ENCODE measurements around the gene ZNF536.

ZNF536 gene

DNA sequence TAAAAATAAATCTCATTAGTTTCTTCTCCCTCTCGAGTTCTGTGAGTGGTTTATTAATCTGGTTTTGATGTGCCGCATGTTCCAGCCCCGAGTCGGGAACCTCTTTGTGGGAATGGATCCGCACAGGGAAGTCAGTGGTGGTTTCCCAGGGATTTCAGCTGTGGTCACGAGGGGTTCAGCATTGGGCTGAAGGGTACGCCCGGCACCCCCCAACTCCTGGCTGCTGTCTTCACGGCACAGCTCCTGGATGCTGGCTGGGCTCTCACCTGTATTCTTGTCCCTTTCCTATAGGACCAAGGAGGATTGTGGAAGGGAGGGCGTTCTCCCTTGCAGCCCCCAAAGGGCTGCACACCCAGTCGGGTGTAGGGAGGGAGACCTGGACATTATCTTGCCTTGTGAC is 167.8 kb downstream of the ZNF536 start:
- no peak for DNase-seq

- DNase-seq, result no peak
Measured at GRCh38 chr19:30540761-30541160, 168.6 kb downstream of the ZNF536 start.

- no peak for DNase-seq
Measured at GRCh38 chr19:30541575-30541974, 169.4 kb downstream of the ZNF536 start.

DNA sequence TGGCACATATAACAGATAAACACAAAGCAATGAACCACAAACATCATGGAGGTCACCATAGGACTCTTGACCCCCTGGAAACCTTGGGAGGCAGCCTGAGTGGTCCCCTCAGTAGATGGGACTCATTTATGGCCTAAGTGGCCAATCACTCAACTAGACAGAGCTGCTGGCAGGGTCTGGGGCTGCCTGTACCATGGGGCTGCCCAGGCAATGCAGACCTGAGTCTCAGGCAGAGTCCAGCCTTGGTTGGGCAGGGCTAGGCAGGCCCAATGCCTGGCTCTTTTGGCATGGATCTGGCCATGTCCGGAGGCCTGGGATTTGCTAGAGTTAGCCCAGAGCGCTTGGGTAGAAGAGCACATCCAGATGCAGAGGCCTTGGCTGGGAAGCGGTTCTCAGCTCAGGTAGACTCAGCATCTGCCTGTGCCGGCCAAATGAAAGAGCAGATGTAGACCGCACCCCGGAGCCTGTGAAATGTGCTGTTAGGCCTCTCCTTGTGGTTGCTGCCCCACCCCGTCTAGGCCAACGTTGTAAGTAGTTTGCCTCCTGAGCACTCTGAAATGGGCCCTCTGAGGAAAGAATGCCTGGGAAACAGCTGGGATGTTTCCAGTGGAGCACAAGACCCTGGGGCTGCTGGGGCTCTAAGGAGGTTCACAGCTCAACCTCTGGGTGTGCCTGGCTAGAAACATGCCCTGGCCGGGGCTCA is 171.2 kb downstream of the ZNF536 start:
- no peak for DNase-seq

GRCh38 chr19:30545752-30546151 is 173.6 kb downstream of the ZNF536 start:
- DNase-seq, result no peak

- DNase-seq, result no peak
Measured at GRCh38 chr19:30546332-30546731, 174.1 kb downstream of the ZNF536 start.

DNA sequence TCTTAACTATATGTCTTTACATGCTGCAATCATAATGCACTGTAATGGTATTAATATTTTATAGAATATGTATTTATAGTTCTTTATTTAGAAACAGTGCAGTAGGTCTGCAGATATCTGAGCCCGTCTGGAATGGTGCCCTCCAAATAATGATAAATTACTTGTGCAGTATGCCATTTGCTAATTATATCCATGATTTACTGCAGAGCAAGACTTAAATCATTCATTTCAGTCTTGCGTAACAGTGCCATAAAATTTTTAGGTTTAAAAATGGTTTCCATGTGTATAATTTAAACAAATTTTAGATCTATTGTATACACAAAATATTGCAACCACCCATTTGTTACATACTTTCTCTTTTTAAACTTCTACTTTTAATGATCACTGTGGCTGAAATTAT is 175.1 kb downstream of the ZNF536 start:
- DNase-seq, result no peak

DNA sequence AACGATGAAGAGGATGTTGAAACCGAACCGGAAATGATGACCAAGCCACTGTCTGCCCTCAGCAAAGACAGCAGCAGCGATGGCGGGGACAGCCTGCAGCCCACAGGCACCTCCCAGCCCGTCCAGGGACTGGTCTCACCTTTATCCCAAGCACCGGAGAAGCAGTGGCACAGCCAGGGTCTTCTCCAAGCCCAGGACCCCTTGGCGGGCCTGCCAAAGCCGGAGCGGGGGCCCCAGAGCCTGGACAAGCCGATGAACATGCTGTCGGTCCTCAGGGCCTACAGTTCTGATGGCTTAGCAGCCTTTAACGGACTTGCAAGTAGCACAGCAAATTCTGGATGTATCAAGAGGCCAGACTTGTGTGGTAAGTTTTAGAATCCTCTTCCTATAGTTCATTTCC is 177.0 kb downstream of the ZNF536 start:
- no peak for DNase-seq

DNA sequence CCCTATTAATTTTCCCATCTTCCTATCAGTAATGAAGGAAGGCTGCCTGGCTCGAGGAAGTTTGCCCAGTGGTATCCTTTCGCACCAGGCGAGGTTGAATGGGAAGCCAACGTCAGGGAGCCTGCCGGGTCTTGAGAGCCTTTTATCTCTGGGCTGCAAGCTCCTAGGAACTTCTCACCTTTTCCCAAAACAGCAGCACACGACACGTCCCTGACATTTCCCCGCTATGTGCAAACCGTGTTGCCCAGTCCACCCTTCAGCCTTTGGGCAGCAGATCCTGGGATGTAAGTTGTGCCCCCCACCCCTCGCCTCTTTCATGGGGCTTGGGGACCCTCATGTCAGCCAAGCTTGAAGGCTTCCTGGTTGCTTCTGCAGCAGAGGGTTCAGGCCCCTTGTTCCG is 179.1 kb downstream of the ZNF536 start:
- no peak for DNase-seq

- no peak for DNase-seq
Measured at GRCh38 chr19:30552593-30552992, 180.4 kb downstream of the ZNF536 start.

GRCh38 chr19:30555075-30555790 is 183.0 kb downstream of the ZNF536 start:
- DNase-seq, result no peak

DNA sequence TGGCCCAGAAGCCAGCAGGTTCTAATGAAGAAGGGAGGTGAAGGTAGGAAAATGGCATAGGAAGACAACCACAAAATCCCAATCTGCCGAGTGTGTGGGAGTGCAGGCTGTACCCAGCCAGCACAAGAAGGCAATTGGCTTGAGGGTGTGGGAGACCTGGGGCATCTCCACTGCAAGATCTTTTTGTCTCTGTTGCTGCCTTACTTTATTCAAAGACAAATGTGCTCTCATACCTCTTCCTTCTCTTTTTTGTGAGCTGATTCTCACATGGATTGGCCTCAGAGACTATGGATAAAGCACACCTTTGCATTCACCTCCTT is 183.6 kb downstream of the ZNF536 start:
- no peak for DNase-seq

- DNase-seq, result no peak
Measured at GRCh38 chr19:30556230-30556711, 184.1 kb downstream of the ZNF536 start.

- no peak for DNase-seq
Measured at GRCh38 chr19:30557212-30557611, 185.0 kb downstream of the ZNF536 start.

DNA sequence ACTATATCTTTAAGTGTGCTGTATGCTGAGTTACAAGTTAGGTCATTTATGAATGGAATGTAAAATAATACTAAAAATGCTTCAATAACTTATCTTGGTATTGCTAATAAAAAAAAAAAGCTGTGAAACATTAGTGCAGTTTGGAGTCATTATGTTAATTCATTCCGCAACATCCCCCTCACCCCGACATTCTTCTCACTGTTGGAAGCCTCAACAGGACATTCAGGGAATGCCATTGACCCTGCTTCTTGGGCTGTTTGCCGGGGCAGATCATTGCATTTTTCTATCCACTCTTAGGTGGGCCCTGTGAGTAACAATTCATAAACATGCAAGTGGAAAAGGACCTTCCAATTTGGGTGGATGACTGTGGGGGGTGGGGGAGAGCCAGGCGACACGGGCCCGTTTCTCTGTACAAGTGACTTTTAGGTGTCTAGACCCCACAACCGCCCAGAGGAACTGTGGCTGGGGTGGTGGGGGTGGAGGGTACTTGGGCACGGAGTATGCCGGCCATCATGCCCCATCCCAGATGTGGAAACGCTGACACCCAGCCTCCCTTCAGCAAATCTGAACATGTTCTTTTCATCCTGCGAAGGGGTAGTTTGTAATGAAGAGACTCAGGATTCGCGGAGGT is 185.9 kb downstream of the ZNF536 start:
- no peak for DNase-seq

- DNase-seq, result no peak
Measured at GRCh38 chr19:30558793-30559192, 186.6 kb downstream of the ZNF536 start.

DNA sequence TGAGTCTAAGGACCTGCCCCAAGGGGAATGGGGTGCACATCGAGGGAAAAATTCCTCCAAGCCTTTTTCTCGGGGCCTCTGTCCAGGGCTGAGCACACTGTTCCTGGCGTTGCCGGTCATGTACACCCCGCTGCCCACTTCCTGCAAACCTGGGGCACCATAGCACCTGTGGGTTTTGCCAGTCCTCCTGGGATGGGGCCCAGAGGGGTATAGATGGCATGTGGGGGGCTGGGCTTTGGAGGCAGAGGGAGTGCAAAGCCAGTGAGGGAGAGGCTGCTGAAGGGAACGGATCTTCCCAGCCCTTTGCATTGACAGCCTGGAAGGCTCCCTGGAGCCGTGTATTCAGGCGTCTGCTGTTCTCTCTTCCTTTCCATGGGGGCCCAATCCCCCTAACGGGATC is 187.3 kb downstream of the ZNF536 start:
- DNase-seq, result no peak

- no peak for DNase-seq
Measured at GRCh38 chr19:30562981-30563380, 190.8 kb downstream of the ZNF536 start.

GRCh38 chr19:30563691-30564090 is 191.5 kb downstream of the ZNF536 start:
- DNase-seq, result no peak

- DNase-seq, result no peak
Measured at GRCh38 chr19:30564551-30565011, 192.4 kb downstream of the ZNF536 start.

- DNase-seq, result no peak
Measured at GRCh38 chr19:30565636-30566035, 193.5 kb downstream of the ZNF536 start.

DNA sequence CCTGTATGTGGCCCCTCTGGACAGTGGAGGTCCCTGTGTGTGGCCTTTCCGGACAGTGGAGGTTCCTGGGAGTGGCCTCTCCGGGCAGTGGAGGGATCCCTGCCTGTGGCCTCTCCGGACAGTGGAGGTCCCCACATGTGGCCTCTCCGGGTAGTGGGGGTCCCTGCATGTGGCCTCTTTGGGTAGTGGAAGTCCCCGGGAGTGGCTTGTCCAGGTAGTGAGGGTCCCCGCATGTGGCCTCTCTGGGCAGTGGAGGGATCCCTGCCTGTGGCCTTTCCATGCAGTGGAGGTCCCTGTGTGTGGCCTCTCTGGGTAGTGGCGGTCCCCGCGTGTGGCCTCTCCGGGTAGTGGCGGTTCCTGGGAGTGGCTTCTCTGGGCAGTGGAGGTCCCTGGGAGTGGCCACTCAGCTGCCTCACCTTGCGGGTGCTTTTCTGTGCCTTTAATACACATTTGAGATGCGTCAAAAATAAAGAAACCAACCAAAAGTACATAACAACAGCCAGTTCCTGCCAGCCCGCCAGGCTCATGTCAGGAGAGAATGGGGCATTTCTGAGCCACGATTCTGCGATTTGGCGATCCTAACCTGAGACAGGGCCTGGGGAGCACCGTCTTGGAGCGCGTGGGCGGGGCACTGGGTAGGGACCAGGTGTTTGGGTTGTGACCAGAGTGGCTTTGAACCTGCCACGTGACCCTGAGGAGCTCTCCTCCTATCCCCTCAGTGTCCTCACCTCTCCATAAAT is 194.7 kb downstream of the ZNF536 start:
- DNase-seq, result no peak

- no peak for DNase-seq
Measured at GRCh38 chr19:30567536-30568232, 195.5 kb downstream of the ZNF536 start.

Measured in AML-193 (cell line).